HG03175 (cell line): ENCODE measurements around the gene SELENOO.

Source experiments
- ATAC-seq: cut with Tn5 transposase; IDR thresholded peaks from one replicate; pipeline ENCODE4 v1.9.1; 2021; ENCODE audit warnings: mild to moderate bottlenecking, moderate library complexity; ENCODE audit not compliant: unreplicated experiment

Gene SELENOO

GRCh38 chr22:50171319-50171964, 29.4 kb upstream of the SELENOO start:
- ATAC-seq = no peak

DNA sequence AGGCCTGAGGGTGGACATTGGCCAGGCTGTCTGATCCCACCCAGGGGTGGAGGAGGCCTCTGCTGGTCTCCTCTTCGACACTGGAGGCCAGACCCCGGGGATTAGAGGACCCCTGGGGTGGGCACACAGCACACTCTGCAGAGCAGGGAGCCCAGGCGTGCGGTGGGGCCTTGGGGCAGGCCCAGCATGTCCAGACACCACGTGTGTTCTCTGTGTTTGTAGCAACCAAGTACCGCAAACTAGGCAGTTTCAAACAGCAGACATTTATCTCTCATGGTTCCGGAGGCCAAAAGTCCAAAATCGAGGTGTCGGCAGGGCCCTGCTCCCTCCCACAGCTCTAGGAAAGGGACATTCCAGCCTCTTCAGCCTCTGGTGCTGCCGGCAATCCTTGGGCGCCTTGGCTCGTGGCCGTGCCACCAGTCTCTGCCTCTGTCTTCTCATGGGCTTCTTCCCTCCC, 28.8 kb upstream of the SELENOO start:
- ATAC-seq = no peak

DNA sequence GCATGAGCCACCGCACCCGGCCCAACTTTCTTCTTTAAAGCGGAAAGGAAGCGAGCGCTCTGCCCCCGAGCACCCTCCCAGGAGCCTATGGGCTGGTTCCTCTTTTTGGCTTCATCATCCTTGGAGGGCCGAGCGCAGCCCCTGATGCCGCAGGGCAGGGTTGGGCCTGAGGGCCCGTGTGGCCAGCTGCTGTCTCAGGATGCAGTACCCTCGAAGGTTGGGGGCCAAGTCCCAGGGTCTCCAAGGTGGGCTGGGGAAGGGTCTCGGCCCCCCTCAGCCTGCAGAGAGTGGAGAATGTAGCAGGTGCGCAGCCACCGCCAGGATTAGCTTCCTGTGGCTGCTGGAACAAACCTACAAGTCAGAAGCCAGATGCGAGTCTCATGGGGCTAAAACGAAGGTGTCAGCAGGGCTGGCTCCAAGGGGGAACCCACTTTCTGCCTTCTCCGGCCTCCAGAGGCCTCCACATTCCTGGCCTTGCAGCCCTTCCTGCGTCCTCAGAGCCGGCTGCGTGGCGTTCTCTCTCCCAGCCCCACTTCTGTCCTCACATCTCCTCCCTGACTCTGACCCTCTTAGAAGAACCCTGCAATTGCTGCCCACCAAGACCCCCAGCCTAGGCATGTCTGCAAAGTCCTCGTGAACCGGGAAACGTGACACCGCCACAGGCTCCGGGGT, 27.4 kb upstream of the SELENOO start:
- no peak for ATAC-seq

DNA sequence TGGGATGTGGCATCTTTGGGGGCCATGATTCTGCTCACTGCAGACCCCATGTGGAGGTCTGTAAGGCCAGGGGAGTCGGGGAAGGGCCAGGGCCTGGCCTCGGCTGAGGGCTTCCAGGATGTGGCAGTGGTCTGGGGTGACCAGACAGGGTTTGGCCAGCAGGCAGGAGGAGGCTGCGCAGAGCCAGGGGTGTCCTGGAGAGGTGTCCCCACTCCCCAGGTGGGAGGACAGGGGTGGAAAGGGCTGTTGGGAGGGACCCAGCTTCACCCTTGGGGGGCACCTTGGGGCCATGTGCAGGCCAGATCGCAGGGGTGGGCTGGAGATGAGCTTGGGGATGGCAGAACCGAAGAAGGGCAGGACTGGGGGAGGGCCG, 26.8 kb upstream of the SELENOO start:
- no peak for ATAC-seq

DNA sequence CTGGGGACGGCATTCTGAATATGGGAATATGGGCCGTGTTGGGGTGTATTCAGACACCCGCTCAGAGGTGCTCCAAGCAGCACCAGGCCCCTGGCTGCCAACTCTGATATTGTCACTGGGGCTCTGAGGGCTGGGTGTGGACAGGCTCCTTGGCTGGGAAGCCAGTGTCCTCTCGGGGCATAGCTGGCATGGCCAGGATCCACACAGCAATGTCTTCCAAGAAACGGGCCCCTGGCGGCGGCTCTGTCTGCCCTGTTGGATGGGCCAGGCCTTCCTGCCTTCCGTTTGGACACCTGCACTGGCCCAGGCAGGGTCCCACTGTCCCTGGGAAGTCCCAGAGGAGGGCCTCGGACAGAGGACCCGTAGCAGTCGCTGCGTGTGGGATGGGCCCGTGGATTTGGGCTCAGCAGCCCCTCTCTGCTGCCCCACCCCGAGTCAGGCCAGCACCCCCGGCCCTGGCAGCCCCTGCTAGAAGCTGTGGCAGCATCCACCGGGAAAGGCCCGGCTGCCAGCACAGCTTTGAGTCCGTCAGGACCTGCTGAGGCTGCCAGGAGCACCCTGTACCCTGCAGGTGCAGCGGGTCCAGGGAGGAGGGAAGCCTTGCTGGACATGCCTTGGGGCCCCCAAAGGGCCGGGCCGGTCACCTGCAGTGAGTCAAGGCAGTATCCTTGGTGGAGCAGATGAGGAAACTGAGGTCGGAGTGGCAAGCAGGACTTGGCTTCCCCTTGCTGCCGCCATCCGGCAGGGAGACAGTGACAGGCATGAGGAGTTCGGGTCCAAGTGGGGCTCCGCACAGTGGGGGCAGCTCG, 26.2 kb upstream of the SELENOO start:
- no peak for ATAC-seq

DNA sequence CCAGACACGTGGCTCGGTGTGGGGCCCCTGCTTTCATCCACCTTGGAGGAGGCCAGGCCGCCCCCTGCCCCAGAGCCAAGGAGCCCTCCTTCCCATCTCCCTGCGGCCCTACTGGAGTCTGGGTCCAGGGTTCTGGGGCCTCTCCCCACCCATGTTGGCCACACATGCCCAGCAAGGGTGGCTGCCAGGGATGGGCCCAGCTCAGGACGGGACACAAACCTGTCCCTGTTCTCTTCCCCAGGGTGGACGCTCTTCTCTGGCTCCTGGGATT, 25.7 kb upstream of the SELENOO start:
- no peak for ATAC-seq

DNA sequence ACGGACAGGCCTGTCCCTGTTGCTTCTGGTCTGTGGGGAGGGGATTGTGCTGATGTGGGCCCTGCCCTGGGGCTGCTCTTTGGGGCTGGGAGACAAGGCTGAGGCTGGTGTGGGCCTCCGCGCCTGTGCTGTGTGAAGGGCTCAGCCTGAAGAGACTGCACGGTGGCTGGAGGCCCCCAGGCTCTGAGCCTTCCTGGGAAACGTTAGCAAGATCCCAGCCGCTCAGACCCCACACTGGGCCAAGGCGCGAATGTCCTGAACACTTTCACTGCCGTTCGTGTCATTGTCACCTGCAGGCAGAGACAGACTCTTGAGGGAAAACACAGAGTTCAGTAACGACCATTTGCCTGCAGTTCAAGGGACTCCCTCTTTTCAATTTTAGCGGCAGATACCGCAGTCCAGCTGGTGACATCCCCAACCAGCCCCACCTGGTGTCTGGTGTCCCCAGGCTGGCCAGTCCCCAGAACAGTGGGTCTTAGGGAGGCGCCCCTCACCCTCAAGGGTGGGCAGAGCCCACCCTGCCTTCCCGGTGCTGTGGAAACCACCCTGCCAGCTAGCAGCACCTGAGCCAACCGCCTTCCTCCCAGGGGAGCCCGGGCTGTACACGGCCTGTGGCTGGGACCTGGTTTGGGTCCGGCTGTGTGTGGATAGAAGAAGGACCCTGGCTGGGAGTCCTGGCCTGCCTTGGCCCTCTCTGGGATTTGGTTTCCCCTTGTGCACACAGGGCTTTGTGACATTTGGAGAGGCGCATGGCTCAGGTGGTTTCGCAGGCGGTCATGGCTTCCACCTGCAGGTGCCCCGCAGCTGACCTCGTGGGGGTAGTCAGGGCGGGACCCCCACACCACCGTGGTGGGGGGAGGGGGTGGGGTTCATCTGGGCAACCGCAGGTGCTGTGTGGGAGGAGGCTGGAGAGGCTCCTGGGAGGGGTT, 24.6 kb upstream of the SELENOO start:
- no peak for ATAC-seq

- ATAC-seq = no peak
Observed at GRCh38 chr22:50176850-50177536, 23.8 kb upstream of the SELENOO start.

GRCh38 chr22:50177537-50178470, 23.0 kb upstream of the SELENOO start:
- ATAC-seq = no peak

- ATAC-seq = no peak
Observed at GRCh38 chr22:50178471-50178864, 22.3 kb upstream of the SELENOO start.

GRCh38 chr22:50178871-50179869, 21.6 kb upstream of the SELENOO start:
- no peak for ATAC-seq

DNA sequence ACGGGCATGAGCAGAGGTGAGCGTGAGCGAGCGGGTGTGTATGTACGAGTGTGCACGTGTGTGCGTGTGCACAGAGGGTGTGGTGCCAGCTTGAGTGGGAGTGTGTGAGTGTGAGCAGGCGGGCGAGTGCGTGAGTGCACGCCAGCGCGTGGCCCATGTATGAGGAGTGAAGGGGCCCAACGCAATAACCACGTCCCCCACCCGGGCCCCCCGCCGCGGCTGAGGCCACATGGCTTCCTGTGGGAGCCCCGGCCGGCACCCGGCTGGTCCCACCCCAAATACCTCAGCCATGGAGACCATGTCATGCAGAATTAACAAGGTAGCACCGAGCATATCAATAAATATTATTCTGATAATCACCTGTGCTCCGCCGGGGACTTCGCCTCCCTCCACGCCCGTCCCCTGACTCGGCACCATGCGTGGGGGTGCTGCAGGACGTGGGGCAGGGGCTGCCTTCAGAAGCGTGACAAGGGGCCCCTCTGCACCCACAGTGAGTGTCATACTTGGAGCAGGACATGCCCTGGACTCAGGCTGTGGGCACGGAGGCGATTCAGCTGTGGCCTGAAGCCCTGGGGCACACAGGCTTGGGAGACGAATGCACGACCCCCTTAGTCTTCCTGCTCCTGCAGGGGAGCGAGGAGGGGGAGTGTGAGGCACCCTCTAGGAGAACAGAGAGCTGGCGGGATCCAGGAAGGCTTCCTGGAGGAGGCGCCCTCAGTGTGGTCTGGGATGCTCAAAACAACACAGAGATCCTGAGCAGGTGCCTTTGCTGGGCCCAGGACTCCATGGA, 20.7 kb upstream of the SELENOO start:
- no peak for ATAC-seq

- no peak for ATAC-seq
Observed at GRCh38 chr22:50180727-50181521, 19.9 kb upstream of the SELENOO start.

DNA sequence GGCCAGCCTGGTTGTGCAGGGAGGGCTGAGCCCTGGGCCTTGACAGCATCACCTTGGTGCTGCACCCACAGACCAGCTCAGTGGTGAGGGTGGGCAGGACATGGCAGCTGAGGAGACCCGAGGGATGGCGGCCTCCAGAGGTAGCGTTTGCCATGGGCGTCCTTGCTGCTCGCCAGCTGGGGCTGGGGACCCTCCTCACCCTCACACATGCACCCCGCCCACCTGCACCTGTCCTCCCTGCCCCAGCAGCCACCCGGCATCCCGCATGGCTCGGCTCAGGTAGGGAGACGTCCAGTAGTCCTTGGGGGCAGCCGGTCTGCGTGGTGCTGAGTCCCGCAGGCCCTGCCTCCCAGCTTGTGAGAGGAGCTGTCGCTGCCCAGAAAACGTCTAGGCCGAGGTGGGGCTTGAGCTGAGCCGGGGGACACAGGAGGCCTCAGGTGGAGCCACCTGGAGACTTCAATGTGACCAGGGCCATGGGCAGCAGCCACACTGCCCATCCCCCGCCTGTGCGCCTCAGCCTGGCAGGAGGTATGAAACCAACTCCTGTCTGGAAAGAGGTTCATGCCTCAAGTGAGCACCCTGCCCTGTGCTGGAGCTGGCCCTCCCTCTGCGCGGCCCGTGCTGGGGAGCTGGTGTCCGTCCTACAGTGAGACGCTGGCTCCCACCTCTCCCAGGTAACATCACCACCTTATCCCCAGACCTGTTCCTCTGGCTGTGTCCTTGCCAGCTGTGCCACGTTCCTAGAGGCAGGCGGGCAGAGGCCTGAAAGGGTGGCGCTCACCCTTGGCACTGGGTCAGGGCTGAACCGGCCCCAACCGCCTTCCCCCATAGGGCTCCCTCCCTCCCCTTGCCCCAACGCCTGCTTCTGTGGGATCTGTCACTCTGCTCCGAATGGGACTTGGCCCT, 18.4 kb upstream of the SELENOO start:
- no peak for ATAC-seq

DNA sequence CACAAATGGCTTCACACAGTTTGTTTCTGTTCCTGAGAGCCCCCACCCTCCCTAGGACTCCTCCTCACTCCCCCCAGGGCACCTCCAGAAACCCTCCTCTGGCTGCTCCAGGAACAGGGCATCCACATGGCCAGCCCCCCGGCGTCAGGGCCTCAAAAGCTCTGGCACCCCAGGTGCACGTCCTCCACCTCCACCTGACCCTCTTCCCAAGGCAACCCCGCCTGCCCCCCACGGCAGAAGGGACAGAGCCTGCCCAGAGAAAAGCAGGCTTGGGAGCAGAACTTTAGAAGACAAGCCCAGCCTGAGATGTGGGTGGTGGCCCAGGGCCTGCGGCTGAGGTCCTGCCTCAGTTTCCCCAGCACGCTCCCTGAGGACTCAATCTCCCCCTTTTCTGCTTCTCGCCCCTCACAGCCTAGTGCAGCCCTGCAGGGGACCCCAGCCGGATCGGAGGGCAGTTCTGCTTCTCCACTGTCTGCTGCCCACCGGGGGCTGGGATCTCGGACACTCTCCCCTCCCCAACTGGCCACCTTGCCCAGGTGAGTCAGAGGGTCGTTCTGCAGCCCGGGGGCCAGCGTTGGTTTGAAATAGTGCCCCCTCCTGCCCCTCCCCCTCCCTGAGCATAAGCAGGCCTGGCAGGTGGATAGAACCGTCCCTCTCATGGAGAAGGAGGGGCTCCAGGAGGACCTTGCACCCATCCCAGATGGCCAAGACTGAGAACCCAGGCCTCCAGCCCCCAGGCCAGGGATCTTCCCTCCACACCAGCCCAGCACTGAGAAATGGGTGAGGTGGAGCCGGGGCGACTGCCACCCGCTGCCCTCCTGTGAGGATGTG, 17.5 kb upstream of the SELENOO start:
- ATAC-seq = no peak
